Measurements from ENCODE around the gene SMAGP. TPM values are rescaled to one million over a fixed set of nuclear protein-coding genes. Genes with fewer than 3 reads are reported as not detected.
"Not testable (repeated sequence)": the region's sequence is repeated elsewhere in the genome, so short reads cannot be mapped to it uniquely, and the experiment has no call there.

SMAGP gene, protein sequence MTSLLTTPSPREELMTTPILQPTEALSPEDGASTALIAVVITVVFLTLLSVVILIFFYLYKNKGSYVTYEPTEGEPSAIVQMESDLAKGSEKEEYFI
- total RNA-seq (2012; rRNA removed), result 17.7 and 23.6 TPM in 2 replicates

- H3K27me3 ChIP-seq (ENCODE audit: control insufficient read depth, insufficient read depth, low read length), result no peaks in the 10 kb centered on the region
- H3K4me3 ChIP-seq (ENCODE audit: low read length), result peak within 1 kb of the TSS; percentile 75
- H3K4me1 ChIP-seq (ENCODE audit: control insufficient read depth, insufficient read depth, low read length), result peaks cover 36% of the 10 kb centered on the region
- H3K9me3 ChIP-seq (replicated peaks; ENCODE audit: low read length), result no peaks in the 10 kb centered on the region
- peak within 1 kb of the TSS; percentile 85 for H3K9ac ChIP-seq (ENCODE audit: low read depth, low read length)
- H3K4me2 ChIP-seq (ENCODE audit: low read length), result peak within 1 kb of the TSS; percentile 93
- peaks cover 7% of the 10 kb centered on the region for H3K36me3 ChIP-seq (ENCODE audit: insufficient read depth, low read length)
Measured at GRCh38 chr12:51270067-51270950, at the start of gene SMAGP. Gene SMAGP, minus strand, starts transcription at chr12:51270415. Its CDS starts 1,137 bp downstream, at chr12:51269278.

DNA sequence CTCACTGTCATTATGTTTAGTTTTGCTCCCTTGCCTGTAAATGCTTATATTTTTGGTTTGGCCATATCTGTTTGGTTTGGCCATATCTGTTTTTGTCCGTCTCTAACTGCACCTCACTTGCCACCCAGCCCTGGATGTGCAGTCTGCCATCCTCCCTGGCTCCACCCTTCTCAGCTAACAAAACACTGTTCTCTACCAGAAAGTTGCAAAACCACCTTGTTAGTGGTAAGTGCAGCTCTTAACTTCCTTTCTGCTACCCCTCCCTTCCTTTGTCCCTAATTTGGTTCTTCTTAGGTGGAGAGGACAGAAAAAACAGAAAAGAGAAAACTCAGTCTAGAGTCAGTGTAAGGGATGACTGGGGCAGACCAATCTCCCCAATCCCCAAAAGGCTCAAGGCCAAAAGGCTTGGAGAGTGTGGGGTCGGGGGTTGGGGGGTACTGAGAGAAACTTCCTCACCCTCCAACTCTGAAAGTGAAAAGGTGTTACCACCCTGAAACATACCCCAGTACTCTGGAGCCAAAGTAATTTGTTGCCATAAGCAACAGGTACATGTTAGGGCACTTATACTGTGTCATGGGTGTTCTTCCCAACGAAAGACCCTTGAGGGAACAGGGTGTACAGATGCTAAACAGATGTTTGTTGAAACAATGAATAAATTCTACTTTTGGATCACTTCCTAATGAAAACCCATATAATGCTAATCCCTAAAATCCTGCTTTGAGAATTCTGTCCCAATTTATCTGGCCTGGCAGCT is 48.8 kb upstream of the SMAGP start:
- Histone ChIP-seq H3K27me3 (ENCODE audit: control insufficient read depth, insufficient read depth, low read length) (no peaks in the 10 kb centered on the region), H3K4me3 (ENCODE audit: low read length) (no peak overlapping the region), H3K36me3 (ENCODE audit: insufficient read depth, low read length) (no peaks in the 10 kb centered on the region), H3K9me3 (replicated peaks; ENCODE audit: low read length) (no peaks in the 10 kb centered on the region), H3K9ac (ENCODE audit: low read depth, low read length) (no peak overlapping the region), H3K4me1 (ENCODE audit: control insufficient read depth, insufficient read depth, low read length) (peaks cover 5% of the 10 kb centered on the region), H3K4me2 (ENCODE audit: low read length) (no peak overlapping the region)

DNA sequence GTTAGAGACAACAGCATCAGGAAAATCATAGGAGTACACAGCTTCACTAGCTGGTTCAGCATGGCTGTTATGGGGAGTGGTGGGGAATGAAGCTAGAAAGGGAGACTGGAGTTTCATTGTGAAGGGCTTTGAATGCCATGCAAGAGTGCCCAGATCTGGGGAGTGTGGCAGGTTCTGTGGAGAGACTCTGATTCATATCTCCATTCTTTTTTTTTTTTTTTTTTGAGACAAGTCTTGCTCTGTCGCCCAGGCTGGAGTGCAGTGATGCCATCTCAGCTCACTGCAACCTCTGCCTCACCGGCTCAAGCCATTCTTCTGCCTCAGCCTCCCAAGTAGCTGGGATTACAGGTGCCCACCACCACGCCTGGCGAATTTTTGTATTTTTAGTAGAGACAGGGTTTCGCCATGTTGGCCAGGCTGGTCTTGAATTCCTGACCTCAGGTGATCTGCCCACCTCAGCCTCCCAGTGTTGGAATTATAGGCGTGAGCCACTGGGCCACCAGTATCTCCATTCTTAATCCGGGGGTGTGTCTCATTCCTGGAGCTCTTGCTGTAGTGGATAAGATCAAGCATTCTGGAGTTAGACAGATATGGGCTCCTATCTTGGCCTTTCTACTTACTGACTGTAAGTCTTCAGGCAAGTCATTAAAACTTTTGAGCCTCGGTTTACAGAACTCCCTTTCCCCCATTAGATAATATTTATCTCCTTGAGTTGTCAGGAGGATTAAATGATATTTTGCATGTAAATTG is 48.0 kb upstream of the SMAGP start:
- not testable (repeated sequence) for H3K9me3 ChIP-seq (replicated peaks; ENCODE audit: low read length); H3K4me2 ChIP-seq (ENCODE audit: low read length); H3K9ac ChIP-seq (ENCODE audit: low read depth, low read length); H3K4me1 ChIP-seq (ENCODE audit: control insufficient read depth, insufficient read depth, low read length); H3K27me3 ChIP-seq (ENCODE audit: control insufficient read depth, insufficient read depth, low read length); H3K4me3 ChIP-seq (ENCODE audit: low read length); H3K36me3 ChIP-seq (ENCODE audit: insufficient read depth, low read length)

DNA sequence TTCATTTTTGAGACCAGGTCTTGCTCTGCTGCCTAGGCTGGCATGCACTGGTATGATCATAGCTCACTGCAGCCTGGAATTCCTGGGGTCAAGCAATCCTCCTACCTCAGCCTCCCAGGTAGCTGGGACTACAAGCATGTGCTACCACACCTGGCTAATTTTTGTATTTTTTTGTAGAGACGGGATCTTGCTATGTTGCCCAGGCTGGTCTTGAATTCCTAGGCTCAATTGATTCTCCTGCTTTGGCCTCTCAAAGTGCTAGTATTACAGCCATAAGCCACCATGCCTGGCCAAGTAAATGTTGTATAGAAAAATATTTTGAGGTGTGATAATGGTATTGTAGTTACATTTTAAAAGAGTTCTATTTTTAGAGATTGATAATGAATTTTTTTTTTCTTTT is 41.2 kb upstream of the SMAGP start:
- Histone ChIP-seq H3K9ac (ENCODE audit: low read depth, low read length) (no peak overlapping the region), H3K4me1 (ENCODE audit: control insufficient read depth, insufficient read depth, low read length) (peaks cover 18% of the 10 kb centered on the region), H3K27me3 (ENCODE audit: control insufficient read depth, insufficient read depth, low read length) (no peaks in the 10 kb centered on the region), H3K9me3 (replicated peaks; ENCODE audit: low read length) (no peaks in the 10 kb centered on the region), H3K36me3 (ENCODE audit: insufficient read depth, low read length) (no peaks in the 10 kb centered on the region), H3K4me3 (ENCODE audit: low read length) (no peak overlapping the region), H3K4me2 (ENCODE audit: low read length) (no peak overlapping the region)

GRCh38 chr12:51307655-51308593 is 37.7 kb upstream of the SMAGP start:
- H3K4me2 ChIP-seq (ENCODE audit: low read length), result peak overlapping the region; percentile 70
- no peaks in the 10 kb centered on the region for H3K9me3 ChIP-seq (replicated peaks; ENCODE audit: low read length)
- H3K27me3 ChIP-seq (ENCODE audit: control insufficient read depth, insufficient read depth, low read length), result no peaks in the 10 kb centered on the region
- no peak overlapping the region for H3K9ac ChIP-seq (ENCODE audit: low read depth, low read length)
- no peaks in the 10 kb centered on the region for H3K36me3 ChIP-seq (ENCODE audit: insufficient read depth, low read length)
- H3K4me1 ChIP-seq (ENCODE audit: control insufficient read depth, insufficient read depth, low read length), result peaks cover 18% of the 10 kb centered on the region
- no peak overlapping the region for H3K4me3 ChIP-seq (ENCODE audit: low read length)

GRCh38 chr12:51306507-51306906 is 36.3 kb upstream of the SMAGP start:
- no peak overlapping the region for H3K4me3 ChIP-seq (ENCODE audit: low read length)
- no peak overlapping the region for H3K4me2 ChIP-seq (ENCODE audit: low read length)
- H3K4me1 ChIP-seq (ENCODE audit: control insufficient read depth, insufficient read depth, low read length), result peaks cover 18% of the 10 kb centered on the region
- no peaks in the 10 kb centered on the region for H3K27me3 ChIP-seq (ENCODE audit: control insufficient read depth, insufficient read depth, low read length)
- no peak overlapping the region for H3K9ac ChIP-seq (ENCODE audit: low read depth, low read length)
- H3K36me3 ChIP-seq (ENCODE audit: insufficient read depth, low read length), result no peaks in the 10 kb centered on the region
- H3K9me3 ChIP-seq (replicated peaks; ENCODE audit: low read length), result no peaks in the 10 kb centered on the region

DNA sequence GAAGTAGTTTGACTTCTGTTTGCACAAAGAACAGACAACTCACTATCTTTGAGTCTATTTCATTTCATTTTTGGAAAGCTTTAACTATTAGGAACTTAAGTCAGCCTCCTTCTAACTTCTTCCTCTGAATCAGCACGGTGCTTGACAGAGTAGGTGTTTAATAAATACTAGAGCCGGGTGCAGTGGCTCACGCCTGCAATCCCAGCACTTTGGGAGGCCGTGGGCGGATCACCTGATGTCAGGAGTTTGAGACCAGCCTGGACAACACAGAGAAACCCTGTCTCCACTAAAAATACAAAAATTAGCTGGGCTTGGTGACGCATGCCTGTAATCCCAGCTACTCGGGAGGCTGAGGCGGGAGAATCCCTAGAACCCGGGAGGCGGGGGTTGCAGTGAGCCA is 30.6 kb upstream of the SMAGP start:
- not testable (repeated sequence) for H3K36me3 ChIP-seq (ENCODE audit: insufficient read depth, low read length); H3K9me3 ChIP-seq (replicated peaks; ENCODE audit: low read length); H3K27me3 ChIP-seq (ENCODE audit: control insufficient read depth, insufficient read depth, low read length); H3K9ac ChIP-seq (ENCODE audit: low read depth, low read length); H3K4me3 ChIP-seq (ENCODE audit: low read length); H3K4me1 ChIP-seq (ENCODE audit: control insufficient read depth, insufficient read depth, low read length); H3K4me2 ChIP-seq (ENCODE audit: low read length)

DNA sequence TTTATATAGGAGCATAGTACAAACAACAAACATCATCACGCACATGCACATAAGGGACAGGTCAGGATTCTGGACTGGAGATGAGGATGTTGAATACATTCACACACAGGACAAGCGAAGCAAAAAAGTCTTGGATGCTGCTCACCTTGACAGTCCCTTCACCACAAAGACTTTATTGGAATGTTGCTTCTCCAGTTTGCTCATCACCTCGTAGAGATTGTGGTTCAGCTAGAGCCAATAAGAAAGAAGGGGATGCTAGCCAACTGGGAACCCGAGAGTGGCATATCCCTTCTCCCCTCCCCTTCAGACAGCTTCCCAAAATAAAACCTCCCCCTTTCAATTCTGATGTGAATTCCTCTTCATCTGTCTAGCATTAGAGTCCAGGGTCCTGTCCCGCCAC is 25.4 kb upstream of the SMAGP start:
- Histone ChIP-seq H3K27me3 (ENCODE audit: control insufficient read depth, insufficient read depth, low read length) (no peaks in the 10 kb centered on the region), H3K36me3 (ENCODE audit: insufficient read depth, low read length) (no peaks in the 10 kb centered on the region), H3K4me2 (ENCODE audit: low read length) (no peak overlapping the region), H3K4me3 (ENCODE audit: low read length) (no peak overlapping the region), H3K4me1 (ENCODE audit: control insufficient read depth, insufficient read depth, low read length) (no peaks in the 10 kb centered on the region), H3K9ac (ENCODE audit: low read depth, low read length) (no peak overlapping the region), H3K9me3 (replicated peaks; ENCODE audit: low read length) (no peaks in the 10 kb centered on the region)

DNA sequence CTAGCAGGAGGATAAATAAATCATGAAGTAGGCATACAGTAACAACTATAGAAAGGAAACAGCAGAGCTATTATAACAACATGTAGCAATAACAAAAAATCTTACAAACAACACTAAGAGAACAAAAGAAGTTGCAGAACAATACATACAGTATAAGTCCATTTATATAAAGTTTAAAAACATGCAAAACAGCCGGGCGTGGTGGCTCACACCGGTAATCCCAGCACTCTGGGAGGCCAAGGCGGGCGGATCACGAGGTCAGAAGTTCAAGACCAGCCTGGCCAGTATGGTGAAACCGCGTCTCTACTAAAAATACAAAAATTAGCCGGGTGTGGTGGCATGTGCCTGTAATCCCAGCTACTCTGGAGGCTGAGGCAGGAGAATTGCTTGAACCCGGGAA is 23.9 kb upstream of the SMAGP start:
- H3K36me3 ChIP-seq (ENCODE audit: insufficient read depth, low read length); H3K4me1 ChIP-seq (ENCODE audit: control insufficient read depth, insufficient read depth, low read length): not testable (repeated sequence)

GRCh38 chr12:51293696-51294095 is 23.5 kb upstream of the SMAGP start:
- Histone ChIP-seq H3K4me1 (ENCODE audit: control insufficient read depth, insufficient read depth, low read length) (no peaks in the 10 kb centered on the region), H3K4me2 (ENCODE audit: low read length) (no peak overlapping the region), H3K9me3 (replicated peaks; ENCODE audit: low read length) (no peaks in the 10 kb centered on the region), H3K27me3 (ENCODE audit: control insufficient read depth, insufficient read depth, low read length) (no peaks in the 10 kb centered on the region), H3K9ac (ENCODE audit: low read depth, low read length) (no peak overlapping the region), H3K4me3 (ENCODE audit: low read length) (no peak overlapping the region), H3K36me3 (ENCODE audit: insufficient read depth, low read length) (no peaks in the 10 kb centered on the region)

More for the DNA sequence above, 23.9 kb upstream of the SMAGP start:
- H3K9ac ChIP-seq (ENCODE audit: low read depth, low read length); H3K4me3 ChIP-seq (ENCODE audit: low read length); H3K27me3 ChIP-seq (ENCODE audit: control insufficient read depth, insufficient read depth, low read length); H3K9me3 ChIP-seq (replicated peaks; ENCODE audit: low read length); H3K4me2 ChIP-seq (ENCODE audit: low read length): not testable (repeated sequence)
